Panc1 (cell line): ENCODE data around the gene MTSS2. TPM values are rescaled to one million over a fixed set of nuclear protein-coding genes. Genes with fewer than 3 reads are reported as not detected.

ENCODE experiments used
- ATAC-seq: fragments of 200-7000 bp; cut with Tn5 transposase; 2 replicates; pipeline ENCODE4 v1.9.1; 2020; ENCODE audit warnings: mild to moderate bottlenecking, moderate library complexity
- BruUV-seq: library from RNA; stranded (reverse); fragments of 400-500 nt; replicated peaks from 2 replicates; lab custom pipeline; 2021; lab: Mats Ljungman, UMichigan
- CTCF ChIA-PET: fragments of 300-600 bp; sonication (Branson Sonifier 250); formaldehyde crosslinking; loops from one replicate; lab custom pipeline; 2022; ENCODE audit warnings: antibody characterized with exemption; lab: Charles Lee
- POLR2A ChIA-PET: fragments of 300-600 bp; sonication (Branson Sonifier 250); formaldehyde crosslinking; loops from one replicate; lab custom pipeline; 2022; ENCODE audit warnings: antibody characterized with exemption; lab: Charles Lee
- DNase-seq: peaks from one replicate; pipeline ENCODE4 v3.0.0-alpha.2; 2010; ENCODE audit warnings: low read depth, low spot score
- H3K27ac ChIP-seq: 2 replicates; pipeline ENCODE4 v1.5.1; 2011; ENCODE audit warnings: mild to moderate bottlenecking, low read length, inconsistent platforms
- H3K27me3 ChIP-seq: fragments of 200-500 bp; sonication (Bioruptor generic); 2 replicates; pipeline ENCODE4 v1.6.0; 2014; ENCODE audit warnings: low read length, inconsistent platforms; ENCODE audit not compliant: control insufficient read depth, insufficient read depth
- H3K36me3 ChIP-seq: fragments of 200-500 bp; sonication (Bioruptor generic); 2 replicates; pipeline ENCODE4 v1.5.1; 2014; ENCODE audit warnings: inconsistent platforms, mild to moderate bottlenecking, low read length, moderate library complexity; ENCODE audit not compliant: control insufficient read depth, insufficient read depth
- H3K4me1 ChIP-seq: 2 replicates; pipeline ENCODE4 v1.5.1; 2011; ENCODE audit warnings: inconsistent platforms, mild to moderate bottlenecking, low read length, moderate library complexity; ENCODE audit not compliant: control insufficient read depth, insufficient read depth
- H3K4me3 ChIP-seq, 2 experiments: 2 replicates each; pipeline ENCODE4 v1.5.1; 2011 to 2012; ENCODE audit warnings: low read depth in 2 of 2, low read length in 2 of 2, mild to moderate bottlenecking in 2 of 2, inconsistent platforms in 1 of 2, moderate library complexity in 1 of 2
- H3K9me3 ChIP-seq: fragments of 200-500 bp; sonication (Bioruptor generic); 2 replicates; pipeline ENCODE4 v1.5.1; 2014; ENCODE audit warnings: low read depth, mild to moderate bottlenecking, inconsistent platforms, low read length, moderate library complexity; ENCODE audit not compliant: control insufficient read depth, insufficient read depth
- POLR2AphosphoS5 ChIP-seq: IDR thresholded peaks from 2 replicates; pipeline ENCODE4 v1.6.1; 2012; ENCODE audit warnings: mild to moderate bottlenecking, low read depth, low read length, moderate library complexity
- SIN3A ChIP-seq: IDR thresholded peaks from 2 replicates; pipeline ENCODE4 v1.6.1; 2012; ENCODE audit warnings: low read depth, mild to moderate bottlenecking, low read length, moderate library complexity, borderline replicate concordance; ENCODE audit not compliant: insufficient read depth
- TCF7L2 ChIP-seq: IDR thresholded peaks from 2 replicates; pipeline ENCODE4 v1.6.1; 2011; ENCODE audit warnings: mild to moderate bottlenecking, low read depth, low read length, inconsistent platforms
- in situ Hi-C: cut with HindIII; loops from 2 replicates; pipeline ENCODE4 v1.10.0; 2016; ENCODE audit warnings: low sequenced_read_pairs, low pct_unique_long_range_greater_than_20kb
- intact Hi-C: fragments of 100-400 bp; cut with micrococcal nuclease; formaldehyde crosslinking; loops from one replicate; pipeline ENCODE4 v1.10.0; 2022; ENCODE audit not compliant: unreplicated experiment
- total RNA-seq: library from RNA; stranded (reverse); gene quantifications from one replicate; pipeline ENCODE4 v1.2.1, GENCODE V29; 2021; ENCODE audit not compliant: unreplicated experiment
- TF ChIP-seq, protein P1 (sequence below): fragments of 450-650 bp; IDR thresholded peaks from 2 replicates; pipeline ENCODE4 v1.5.1; 2017; ENCODE audit warnings: mild to moderate bottlenecking
- TF ChIP-seq, protein P2 (sequence below), 2 experiments: IDR thresholded peaks; 2 replicates each; pipeline ENCODE4 v1.6.1; 2011 to 2012; ENCODE audit warnings: low read depth in 2 of 2, control low read depth in 1 of 2, low read length in 1 of 2, mild to moderate bottlenecking in 1 of 2, moderate library complexity in 1 of 2; ENCODE audit not compliant: insufficient read depth in 1 of 2

The MTSS2 gene
- total RNA-seq, 1 experiment from 2014 or later = 55.7 TPM

GRCh38 chr16:70701596-70701995 lies 15.7 kb upstream of the MTSS2 start:
- peaks cover 5% of the 10 kb centered on the region; the same call in 1 of the 2 replicates for H3K4me1 ChIP-seq
- intact Hi-C loops = no loop called here

DNA sequence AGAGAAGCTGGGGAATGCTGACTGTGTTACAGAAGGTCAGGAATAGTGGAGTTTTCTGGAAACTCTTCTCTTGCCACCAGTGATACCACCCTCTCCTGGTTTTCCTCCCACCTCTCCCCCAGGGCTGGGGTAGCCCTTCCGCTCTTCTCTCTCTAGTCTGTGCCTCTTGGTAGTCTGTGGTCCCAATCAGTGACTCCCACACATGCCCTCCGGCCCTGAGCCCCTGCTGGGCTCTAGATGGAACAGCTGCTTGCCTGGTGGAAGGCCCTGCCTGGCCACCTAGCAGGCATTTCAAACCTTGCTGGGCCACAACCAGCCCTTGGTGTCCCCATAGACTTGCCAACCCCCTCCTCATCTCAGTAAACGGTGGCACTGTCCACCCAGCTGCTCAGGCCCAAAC lies 15.2 kb upstream of the MTSS2 start:
- TF ChIP-seq, protein P1, sequence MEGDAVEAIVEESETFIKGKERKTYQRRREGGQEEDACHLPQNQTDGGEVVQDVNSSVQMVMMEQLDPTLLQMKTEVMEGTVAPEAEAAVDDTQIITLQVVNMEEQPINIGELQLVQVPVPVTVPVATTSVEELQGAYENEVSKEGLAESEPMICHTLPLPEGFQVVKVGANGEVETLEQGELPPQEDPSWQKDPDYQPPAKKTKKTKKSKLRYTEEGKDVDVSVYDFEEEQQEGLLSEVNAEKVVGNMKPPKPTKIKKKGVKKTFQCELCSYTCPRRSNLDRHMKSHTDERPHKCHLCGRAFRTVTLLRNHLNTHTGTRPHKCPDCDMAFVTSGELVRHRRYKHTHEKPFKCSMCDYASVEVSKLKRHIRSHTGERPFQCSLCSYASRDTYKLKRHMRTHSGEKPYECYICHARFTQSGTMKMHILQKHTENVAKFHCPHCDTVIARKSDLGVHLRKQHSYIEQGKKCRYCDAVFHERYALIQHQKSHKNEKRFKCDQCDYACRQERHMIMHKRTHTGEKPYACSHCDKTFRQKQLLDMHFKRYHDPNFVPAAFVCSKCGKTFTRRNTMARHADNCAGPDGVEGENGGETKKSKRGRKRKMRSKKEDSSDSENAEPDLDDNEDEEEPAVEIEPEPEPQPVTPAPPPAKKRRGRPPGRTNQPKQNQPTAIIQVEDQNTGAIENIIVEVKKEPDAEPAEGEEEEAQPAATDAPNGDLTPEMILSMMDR = no peak
- no peak for TF ChIP-seq SIN3A
- TF ChIP-seq, protein P2, sequence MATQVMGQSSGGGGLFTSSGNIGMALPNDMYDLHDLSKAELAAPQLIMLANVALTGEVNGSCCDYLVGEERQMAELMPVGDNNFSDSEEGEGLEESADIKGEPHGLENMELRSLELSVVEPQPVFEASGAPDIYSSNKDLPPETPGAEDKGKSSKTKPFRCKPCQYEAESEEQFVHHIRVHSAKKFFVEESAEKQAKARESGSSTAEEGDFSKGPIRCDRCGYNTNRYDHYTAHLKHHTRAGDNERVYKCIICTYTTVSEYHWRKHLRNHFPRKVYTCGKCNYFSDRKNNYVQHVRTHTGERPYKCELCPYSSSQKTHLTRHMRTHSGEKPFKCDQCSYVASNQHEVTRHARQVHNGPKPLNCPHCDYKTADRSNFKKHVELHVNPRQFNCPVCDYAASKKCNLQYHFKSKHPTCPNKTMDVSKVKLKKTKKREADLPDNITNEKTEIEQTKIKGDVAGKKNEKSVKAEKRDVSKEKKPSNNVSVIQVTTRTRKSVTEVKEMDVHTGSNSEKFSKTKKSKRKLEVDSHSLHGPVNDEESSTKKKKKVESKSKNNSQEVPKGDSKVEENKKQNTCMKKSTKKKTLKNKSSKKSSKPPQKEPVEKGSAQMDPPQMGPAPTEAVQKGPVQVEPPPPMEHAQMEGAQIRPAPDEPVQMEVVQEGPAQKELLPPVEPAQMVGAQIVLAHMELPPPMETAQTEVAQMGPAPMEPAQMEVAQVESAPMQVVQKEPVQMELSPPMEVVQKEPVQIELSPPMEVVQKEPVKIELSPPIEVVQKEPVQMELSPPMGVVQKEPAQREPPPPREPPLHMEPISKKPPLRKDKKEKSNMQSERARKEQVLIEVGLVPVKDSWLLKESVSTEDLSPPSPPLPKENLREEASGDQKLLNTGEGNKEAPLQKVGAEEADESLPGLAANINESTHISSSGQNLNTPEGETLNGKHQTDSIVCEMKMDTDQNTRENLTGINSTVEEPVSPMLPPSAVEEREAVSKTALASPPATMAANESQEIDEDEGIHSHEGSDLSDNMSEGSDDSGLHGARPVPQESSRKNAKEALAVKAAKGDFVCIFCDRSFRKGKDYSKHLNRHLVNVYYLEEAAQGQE (IDR thresholded peaks at IDR 0.05; ENCODE audit: insufficient read depth in 1 of 2, low read depth in 2 of 2, low read length in 1 of 2) = no peak
- TF ChIP-seq TCF7L2 = no peak
- no peak for TF ChIP-seq POLR2AphosphoS5
- DNase-seq = no peak
- no peak overlapping the region for H3K4me3 ChIP-seq
- H3K4me1 ChIP-seq = peaks cover 10% of the 10 kb centered on the region; the same call in 1 of the 2 replicates
- in situ Hi-C loops (no loop called here), intact Hi-C loops (no loop called here)
- no peaks in the 10 kb centered on the region for H3K9me3 ChIP-seq
- H3K36me3 ChIP-seq = no peaks in the 10 kb centered on the region
- no peak for ATAC-seq
- CTCF ChIA-PET = no interaction called here
- no peak overlapping the region for H3K27ac ChIP-seq
- BruUV-seq = no TSS peak
- H3K27me3 ChIP-seq = no peaks in the 10 kb centered on the region
- POLR2A ChIA-PET = no interaction called here

More at GRCh38 chr16:70701596-70701995, 15.7 kb upstream of the MTSS2 start:
- Histone ChIP-seq H3K4me3 (no peak overlapping the region), H3K27ac (no peak overlapping the region), H3K27me3 (no peaks in the 10 kb centered on the region), H3K36me3 (no peaks in the 10 kb centered on the region), H3K9me3 (no peaks in the 10 kb centered on the region)
- ChIA-PET CTCF (no interaction called here), POLR2A (no interaction called here)
- in situ Hi-C loops = no loop called here
- ATAC-seq (no peak), DNase-seq (no peak)
- TF ChIP-seq TCF7L2 (no peak), SIN3A (no peak), POLR2AphosphoS5 (no peak)
- TF ChIP-seq, protein P2 (IDR thresholded peaks at IDR 0.05; ENCODE audit: insufficient read depth in 1 of 2, low read depth in 2 of 2, low read length in 1 of 2) = no peak
- TF ChIP-seq, protein P1 = no peak
- BruUV-seq = no TSS peak
